ENCODE measurements around the gene ALPP. TPM values are rescaled to one million over a fixed set of nuclear protein-coding genes. Genes with fewer than 3 reads are reported as not detected.

Gene ALPP
- polyA plus RNA-seq, 1 donor from 2014 or later: not detected

DNA sequence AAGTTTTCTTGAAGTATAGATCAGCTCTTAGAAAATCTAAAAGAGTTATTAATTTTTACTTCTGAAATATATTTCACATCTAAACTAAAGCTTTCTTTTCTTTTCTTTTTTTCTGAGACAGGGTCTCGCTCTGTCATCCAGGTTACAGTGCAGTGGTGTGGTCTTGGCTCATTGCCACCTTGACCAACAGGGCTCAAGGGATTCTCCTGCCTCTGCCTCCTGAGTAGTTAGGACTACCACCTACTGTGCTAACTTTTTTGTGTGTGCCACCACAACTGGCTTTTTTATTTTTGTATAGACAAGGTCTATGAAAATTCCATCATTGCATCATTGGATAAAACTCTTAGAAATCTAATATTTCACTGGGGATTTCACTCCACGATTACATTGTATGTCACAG, 18.1 kb downstream of the ALPP start:
- no peaks in the 10 kb centered on the region for H3K9me2 ChIP-seq (ENCODE audit: insufficient read depth, low read length)
- no peaks in the 10 kb centered on the region for H3K9me3 ChIP-seq (ENCODE audit: low read length)
- no peak overlapping the region for H3K4me2 ChIP-seq (ENCODE audit: low read length)
- H3K27ac ChIP-seq (ENCODE audit: low read length): no peak overlapping the region
- H3K79me2 ChIP-seq (replicated peaks; ENCODE audit: insufficient read depth, low read length): no peaks in the 10 kb centered on the region
- no peaks in the 10 kb centered on the region for H4K20me1 ChIP-seq (ENCODE audit: insufficient read depth)
- no peak overlapping the region for H3K4me3 ChIP-seq (ENCODE audit: low read length)
- H3K9ac ChIP-seq (ENCODE audit: low read length): no peak overlapping the region
- H3K27me3 ChIP-seq (ENCODE audit: insufficient read depth, low read depth, low read length): no peaks in the 10 kb centered on the region
- TF ChIP-seq RAD21 (conservative IDR thresholded peaks at IDR 0.05): no peak
- no peak for TF ChIP-seq MXI1 (conservative IDR thresholded peaks at IDR 0.05; ENCODE audit: poor library complexity, severe bottlenecking)
- no peaks in the 10 kb centered on the region for H3K36me3 ChIP-seq (ENCODE audit: insufficient read depth, low read length)
- H2AFZ ChIP-seq (ENCODE audit: low read depth, low read length): no peak overlapping the region
- no peaks in the 10 kb centered on the region for H3F3A ChIP-seq (ENCODE audit: insufficient read depth, low read length, poor library complexity, severe bottlenecking)

DNA sequence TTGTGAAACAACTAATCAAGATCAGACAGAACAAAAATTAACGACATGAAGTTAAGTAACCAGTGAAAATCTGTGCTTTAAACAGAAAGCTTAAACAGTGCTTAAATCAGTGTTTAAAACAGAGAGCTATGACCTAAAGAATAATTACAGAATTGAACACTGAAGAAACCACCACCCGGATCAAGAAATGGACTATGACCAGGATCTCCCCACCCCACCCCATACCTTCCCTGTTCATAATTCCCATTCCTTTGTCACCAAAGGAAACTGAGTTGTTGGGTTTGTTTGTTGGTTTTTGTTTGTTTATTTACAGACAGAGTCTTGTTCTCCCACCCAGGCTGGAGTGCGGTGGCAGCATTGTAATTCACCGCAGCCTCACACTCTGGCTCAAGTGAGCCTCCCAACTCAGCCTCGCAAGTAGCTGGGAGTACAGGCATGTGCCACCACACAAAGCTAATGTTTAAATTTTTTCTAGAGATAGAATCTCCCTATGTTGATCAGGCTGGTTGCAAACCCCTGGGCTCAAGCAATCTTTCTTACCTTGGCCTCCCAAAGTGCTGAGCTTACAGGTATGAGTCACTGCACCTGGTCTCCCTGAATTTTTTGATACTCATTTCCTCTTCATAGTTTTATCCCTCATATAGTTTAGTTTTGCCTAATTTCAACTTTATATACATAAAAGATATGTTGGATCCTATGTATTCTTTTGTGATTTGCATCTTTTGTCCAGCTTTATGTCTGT, 19.9 kb downstream of the ALPP start:
- H2AFZ ChIP-seq (ENCODE audit: low read depth, low read length): no peak overlapping the region
- no peaks in the 10 kb centered on the region for H3K79me2 ChIP-seq (replicated peaks; ENCODE audit: insufficient read depth, low read length)
- H3K9me3 ChIP-seq (ENCODE audit: low read length): no peaks in the 10 kb centered on the region
- no peak overlapping the region for H3K4me3 ChIP-seq (ENCODE audit: low read length)
- no peaks in the 10 kb centered on the region for H4K20me1 ChIP-seq (ENCODE audit: insufficient read depth)
- no peaks in the 10 kb centered on the region for H3K9me2 ChIP-seq (ENCODE audit: insufficient read depth, low read length)
- no peak overlapping the region for H3K9ac ChIP-seq (ENCODE audit: low read length)
- H3F3A ChIP-seq (ENCODE audit: insufficient read depth, low read length, poor library complexity, severe bottlenecking): no peaks in the 10 kb centered on the region
- no peaks in the 10 kb centered on the region for H3K27me3 ChIP-seq (ENCODE audit: insufficient read depth, low read depth, low read length)
- TF ChIP-seq EZH2 (IDR thresholded peaks at IDR 0.05; ENCODE audit: borderline replicate concordance, insufficient read depth, low read length, poor library complexity, severe bottlenecking): no peak
- no peak for TF ChIP-seq CTCF (IDR thresholded peaks at IDR 0.05; ENCODE audit: poor library complexity, severe bottlenecking)
- TF ChIP-seq SMC3 (conservative IDR thresholded peaks at IDR 0.05; ENCODE audit: poor library complexity): no peak
- TF ChIP-seq TAF1 (IDR thresholded peaks at IDR 0.05; ENCODE audit: low read depth): no peak
- TF ChIP-seq EP300 (conservative IDR thresholded peaks at IDR 0.05; ENCODE audit: poor library complexity, severe bottlenecking): no peak
- H3K27ac ChIP-seq (ENCODE audit: low read length): no peak overlapping the region
- H3K4me2 ChIP-seq (ENCODE audit: low read length): no peak overlapping the region
- H3K36me3 ChIP-seq (ENCODE audit: insufficient read depth, low read length): no peaks in the 10 kb centered on the region

GRCh38 chr2:232400256-232401015, 21.9 kb downstream of the ALPP start:
- Histone ChIP-seq H3K9me2 (ENCODE audit: insufficient read depth, low read length) (no peaks in the 10 kb centered on the region), H3K9ac (ENCODE audit: low read length) (no peak overlapping the region), H3F3A (ENCODE audit: insufficient read depth, low read length, poor library complexity, severe bottlenecking) (no peaks in the 10 kb centered on the region), H3K36me3 (ENCODE audit: insufficient read depth, low read length) (no peaks in the 10 kb centered on the region), H3K4me2 (ENCODE audit: low read length) (no peak overlapping the region), H2AFZ (ENCODE audit: low read depth, low read length) (no peak overlapping the region), H3K27ac (ENCODE audit: low read length) (no peak overlapping the region), H3K79me2 (replicated peaks; ENCODE audit: insufficient read depth, low read length) (no peaks in the 10 kb centered on the region), H3K9me3 (ENCODE audit: low read length) (no peaks in the 10 kb centered on the region), H3K4me3 (ENCODE audit: low read length) (no peak overlapping the region), H3K27me3 (ENCODE audit: insufficient read depth, low read depth, low read length) (no peaks in the 10 kb centered on the region), H4K20me1 (ENCODE audit: insufficient read depth) (no peaks in the 10 kb centered on the region)
- no peak for TF ChIP-seq MXI1 (conservative IDR thresholded peaks at IDR 0.05; ENCODE audit: poor library complexity, severe bottlenecking)
- TF ChIP-seq POLR2AphosphoS5 (IDR thresholded peaks at IDR 0.05): no peak
- TF ChIP-seq, protein P1, sequence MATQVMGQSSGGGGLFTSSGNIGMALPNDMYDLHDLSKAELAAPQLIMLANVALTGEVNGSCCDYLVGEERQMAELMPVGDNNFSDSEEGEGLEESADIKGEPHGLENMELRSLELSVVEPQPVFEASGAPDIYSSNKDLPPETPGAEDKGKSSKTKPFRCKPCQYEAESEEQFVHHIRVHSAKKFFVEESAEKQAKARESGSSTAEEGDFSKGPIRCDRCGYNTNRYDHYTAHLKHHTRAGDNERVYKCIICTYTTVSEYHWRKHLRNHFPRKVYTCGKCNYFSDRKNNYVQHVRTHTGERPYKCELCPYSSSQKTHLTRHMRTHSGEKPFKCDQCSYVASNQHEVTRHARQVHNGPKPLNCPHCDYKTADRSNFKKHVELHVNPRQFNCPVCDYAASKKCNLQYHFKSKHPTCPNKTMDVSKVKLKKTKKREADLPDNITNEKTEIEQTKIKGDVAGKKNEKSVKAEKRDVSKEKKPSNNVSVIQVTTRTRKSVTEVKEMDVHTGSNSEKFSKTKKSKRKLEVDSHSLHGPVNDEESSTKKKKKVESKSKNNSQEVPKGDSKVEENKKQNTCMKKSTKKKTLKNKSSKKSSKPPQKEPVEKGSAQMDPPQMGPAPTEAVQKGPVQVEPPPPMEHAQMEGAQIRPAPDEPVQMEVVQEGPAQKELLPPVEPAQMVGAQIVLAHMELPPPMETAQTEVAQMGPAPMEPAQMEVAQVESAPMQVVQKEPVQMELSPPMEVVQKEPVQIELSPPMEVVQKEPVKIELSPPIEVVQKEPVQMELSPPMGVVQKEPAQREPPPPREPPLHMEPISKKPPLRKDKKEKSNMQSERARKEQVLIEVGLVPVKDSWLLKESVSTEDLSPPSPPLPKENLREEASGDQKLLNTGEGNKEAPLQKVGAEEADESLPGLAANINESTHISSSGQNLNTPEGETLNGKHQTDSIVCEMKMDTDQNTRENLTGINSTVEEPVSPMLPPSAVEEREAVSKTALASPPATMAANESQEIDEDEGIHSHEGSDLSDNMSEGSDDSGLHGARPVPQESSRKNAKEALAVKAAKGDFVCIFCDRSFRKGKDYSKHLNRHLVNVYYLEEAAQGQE (IDR thresholded peaks at IDR 0.05; ENCODE audit: borderline replicate concordance): no peak
- no peak for TF ChIP-seq SMC3 (conservative IDR thresholded peaks at IDR 0.05; ENCODE audit: poor library complexity)
- TF ChIP-seq EP300 (conservative IDR thresholded peaks at IDR 0.05; ENCODE audit: poor library complexity, severe bottlenecking): no peak
- TF ChIP-seq CTCF (IDR thresholded peaks at IDR 0.05; ENCODE audit: poor library complexity, severe bottlenecking): no peak
- TF ChIP-seq EZH2 (IDR thresholded peaks at IDR 0.05; ENCODE audit: borderline replicate concordance, insufficient read depth, low read length, poor library complexity, severe bottlenecking): no peak
- TF ChIP-seq RAD21 (conservative IDR thresholded peaks at IDR 0.05): no peak
- TF ChIP-seq TAF1 (IDR thresholded peaks at IDR 0.05; ENCODE audit: low read depth): no peak

All from neural cell (in vitro differentiated cells).